ENCODE measurements around the gene GABRB1. TPM values are rescaled to one million over a fixed set of nuclear protein-coding genes. Genes with fewer than 3 reads are reported as not detected.

The GABRB1 gene
- total RNA-seq, 1 donor from 2014 or later = 0.55 TPM

DNA sequence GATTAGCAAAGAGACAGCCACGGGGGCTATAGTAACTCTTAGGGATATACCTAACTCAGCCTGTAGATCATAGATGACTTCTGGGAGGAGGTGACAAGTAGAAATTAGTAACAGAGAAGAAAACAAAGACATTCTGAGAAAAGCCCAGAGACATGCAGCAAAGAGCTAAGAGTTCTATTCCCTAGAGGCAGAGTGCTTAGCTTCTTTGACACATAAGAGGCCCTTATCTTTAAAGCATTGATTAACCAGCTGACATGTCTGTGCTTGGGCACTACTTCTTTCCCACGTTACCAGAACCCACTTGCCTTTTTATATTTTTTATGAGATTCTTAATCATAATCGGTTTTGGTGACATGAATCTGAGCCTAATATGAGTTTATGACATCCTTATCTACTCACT, 179.5 kb downstream of the GABRB1 start:
- DNase-seq (ENCODE audit: low spot score) = no peak

- DNase-seq (ENCODE audit: low spot score) = no peak
These were observed 181.7 kb downstream of the GABRB1 start for GRCh38 chr4:47213106-47213505.

GRCh38 chr4:47213539-47213938, 182.2 kb downstream of the GABRB1 start:
- DNase-seq (ENCODE audit: low spot score) = no peak

GRCh38 chr4:47213971-47214370, 182.6 kb downstream of the GABRB1 start:
- no peak for DNase-seq (ENCODE audit: low spot score)

GRCh38 chr4:47215759-47216158, 184.4 kb downstream of the GABRB1 start:
- DNase-seq (ENCODE audit: low spot score) = no peak

DNA sequence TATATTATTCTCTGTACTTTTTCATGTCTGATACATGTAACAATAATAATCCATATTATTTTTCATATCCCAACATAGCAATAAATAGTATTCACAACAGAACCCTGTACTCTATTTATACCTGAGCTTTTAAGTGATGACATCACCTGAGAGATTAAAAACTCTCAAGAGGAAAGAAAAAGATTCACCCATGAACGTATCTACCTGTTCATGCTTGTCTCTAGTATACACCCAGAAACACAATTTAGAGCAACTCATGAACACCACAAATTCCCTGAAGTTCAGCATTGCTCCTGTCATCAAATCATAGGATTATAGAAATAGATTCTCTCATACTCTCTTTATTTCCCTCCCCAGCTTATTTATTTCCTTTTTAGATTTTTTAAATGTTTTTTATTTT, 185.9 kb downstream of the GABRB1 start:
- no peak for DNase-seq (ENCODE audit: low spot score)

- DNase-seq (ENCODE audit: low spot score) = no peak
These were observed 186.5 kb downstream of the GABRB1 start for GRCh38 chr4:47217884-47218283.

DNA sequence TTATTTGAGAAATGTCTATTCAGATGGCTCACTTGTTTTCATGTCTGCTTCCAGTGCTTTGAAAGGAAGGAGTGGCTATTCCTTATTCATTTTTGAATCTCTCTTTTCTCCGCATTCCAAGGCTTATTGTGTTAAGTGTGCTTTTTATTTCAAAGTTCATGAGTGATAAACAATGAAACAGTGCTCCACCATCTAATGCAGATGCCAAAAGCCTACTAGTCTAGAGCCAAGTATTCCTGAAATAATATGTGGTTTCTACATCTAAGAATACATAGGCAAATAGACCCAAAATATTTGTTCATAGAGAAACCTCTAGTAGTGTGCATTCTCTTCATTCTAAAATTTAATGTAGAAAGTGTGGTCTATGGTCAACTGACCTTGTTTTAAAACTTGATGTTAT, 187.3 kb downstream of the GABRB1 start:
- no peak for DNase-seq (ENCODE audit: low spot score)

- no peak for DNase-seq (ENCODE audit: low spot score)
These were observed 188.2 kb downstream of the GABRB1 start for GRCh38 chr4:47219586-47219985.

GRCh38 chr4:47221721-47222120, 190.4 kb downstream of the GABRB1 start:
- DNase-seq (ENCODE audit: low spot score) = no peak

DNA sequence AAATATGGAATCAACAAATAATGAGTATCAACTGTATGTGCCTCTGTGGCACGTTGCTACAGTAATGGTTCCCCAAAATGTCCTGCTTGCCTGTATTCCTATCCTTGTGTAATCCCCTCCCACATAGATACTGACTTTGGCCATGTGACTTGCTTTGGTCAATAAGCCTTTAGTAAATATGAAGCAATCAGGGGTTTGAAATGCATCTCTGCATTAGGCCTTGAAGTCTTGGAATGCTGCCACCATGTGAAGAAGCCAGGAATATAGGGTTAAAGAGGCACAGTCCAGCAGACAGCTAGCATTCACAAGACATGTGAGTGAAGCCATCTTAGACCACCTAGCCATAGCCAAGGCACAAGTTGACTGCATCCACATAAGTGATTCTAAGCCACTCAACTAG, 190.9 kb downstream of the GABRB1 start:
- no peak for DNase-seq (ENCODE audit: low spot score)

DNA sequence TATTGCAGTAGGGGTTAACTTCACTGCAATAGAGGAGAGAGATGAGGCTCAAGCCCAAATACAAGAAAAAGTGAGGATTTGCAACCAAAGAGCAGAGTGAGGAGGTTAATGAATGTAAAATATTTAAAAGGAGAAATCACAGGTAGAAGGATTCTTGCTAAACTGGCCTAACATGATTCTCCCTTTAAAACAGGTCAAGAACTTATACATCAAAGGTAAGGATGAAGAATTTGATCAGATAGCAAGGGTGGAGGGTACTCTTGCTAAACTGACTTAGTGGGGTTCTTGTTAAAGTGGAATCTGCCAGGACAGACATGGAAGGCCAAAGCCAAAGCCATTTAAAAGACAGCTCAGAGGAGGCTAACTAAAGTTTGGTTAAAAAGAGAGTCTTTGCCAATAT, 193.0 kb downstream of the GABRB1 start:
- DNase-seq (ENCODE audit: low spot score) = no peak

DNA sequence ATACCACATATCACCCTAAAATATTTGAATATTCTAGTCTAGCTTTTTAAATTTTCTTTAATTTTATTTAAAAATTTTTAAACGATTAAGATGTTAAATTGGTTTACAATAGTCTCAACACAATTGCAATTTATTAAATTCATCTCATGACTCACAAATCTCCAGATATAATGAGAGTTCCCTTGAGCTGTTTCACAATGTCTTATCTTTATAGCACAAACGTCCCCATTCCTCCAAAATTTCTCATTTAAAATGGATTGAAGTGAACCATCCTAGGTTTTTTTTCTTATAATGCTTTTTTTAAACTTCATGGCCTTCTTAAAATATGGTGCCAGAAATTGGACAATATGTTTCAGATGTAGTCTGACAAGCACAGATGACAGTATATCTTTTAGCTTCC, 204.4 kb downstream of the GABRB1 start:
- no peak for DNase-seq (ENCODE audit: low spot score)

GRCh38 chr4:47238667-47239066, 207.3 kb downstream of the GABRB1 start:
- no peak for DNase-seq (ENCODE audit: low spot score)

DNA sequence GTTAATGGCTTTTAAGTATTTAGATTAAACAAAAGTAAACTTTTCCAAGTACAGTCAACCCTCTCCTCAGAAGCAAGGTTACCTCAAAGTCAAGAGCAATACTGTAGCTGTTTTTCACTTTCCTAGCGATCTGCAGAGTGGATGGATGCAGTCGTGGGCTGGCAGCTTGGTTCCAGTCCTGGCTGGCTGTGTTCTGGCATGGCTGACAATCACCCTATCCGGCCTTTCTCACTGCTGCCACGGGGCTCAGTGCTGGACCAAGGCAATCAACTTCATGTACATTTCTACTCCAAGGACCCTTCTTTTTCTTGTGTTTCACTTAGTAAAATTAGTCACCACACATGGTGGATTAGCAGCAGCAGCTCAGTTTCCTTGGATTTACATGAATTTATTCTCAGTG, 208.3 kb downstream of the GABRB1 start:
- no peak for DNase-seq (ENCODE audit: low spot score)

GRCh38 chr4:47251348-47252135, 220.2 kb downstream of the GABRB1 start:
- DNase-seq (ENCODE audit: low spot score) = no peak

DNA sequence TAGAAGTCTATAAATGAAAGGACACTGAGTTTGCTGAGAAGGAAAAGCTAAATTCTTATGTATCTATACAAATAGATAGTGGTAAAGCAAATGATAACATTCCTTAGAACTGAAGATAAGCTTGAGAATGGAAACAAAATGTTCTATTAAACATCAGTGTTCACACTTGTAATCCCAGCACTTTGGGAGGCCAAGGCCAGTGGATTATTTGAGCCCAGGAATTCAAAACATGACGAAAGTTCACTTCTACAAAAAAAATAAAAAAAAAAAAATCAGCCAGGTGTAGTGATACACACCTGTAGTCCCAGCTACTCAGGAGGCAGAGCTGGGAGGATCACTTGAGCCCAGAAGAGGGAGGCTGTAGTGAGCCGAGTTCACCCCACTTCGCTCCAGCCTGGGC, 232.4 kb downstream of the GABRB1 start:
- DNase-seq (ENCODE audit: low spot score) = no peak

- no peak for DNase-seq (ENCODE audit: low spot score)
These were observed 239.0 kb downstream of the GABRB1 start for GRCh38 chr4:47270201-47270888.

GRCh38 chr4:47271291-47271690, 239.9 kb downstream of the GABRB1 start:
- no peak for DNase-seq (ENCODE audit: low spot score)

- no peak for DNase-seq (ENCODE audit: low spot score)
These were observed 243.5 kb downstream of the GABRB1 start for GRCh38 chr4:47274901-47275300.

GRCh38 chr4:47275595-47275994, 244.2 kb downstream of the GABRB1 start:
- DNase-seq (ENCODE audit: low spot score) = no peak

GRCh38 chr4:47278631-47279030, 247.3 kb downstream of the GABRB1 start:
- DNase-seq (ENCODE audit: low spot score) = no peak

DNA sequence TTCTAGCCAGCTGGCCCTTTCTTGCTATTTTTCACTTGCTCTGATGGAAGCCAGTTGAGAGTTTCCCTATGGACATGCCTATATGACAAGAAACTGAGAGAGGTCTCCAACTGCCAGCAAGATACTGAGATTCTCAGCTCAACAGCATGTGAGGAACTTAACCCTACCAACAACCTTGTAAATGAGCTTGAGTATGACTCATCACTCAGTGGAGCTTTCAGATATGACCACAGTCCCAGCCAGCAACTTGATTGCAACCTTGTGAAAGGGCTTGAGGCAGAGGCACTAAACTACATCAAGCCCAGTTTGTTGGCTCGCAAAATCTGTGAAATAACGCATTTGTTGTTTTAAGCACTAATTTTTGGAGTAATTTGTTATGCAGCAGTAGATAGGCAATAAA, 256.4 kb downstream of the GABRB1 start:
- DNase-seq (ENCODE audit: low spot score) = no peak

GRCh38 chr4:47289805-47290204, 258.4 kb downstream of the GABRB1 start:
- no peak for DNase-seq (ENCODE audit: low spot score)
